Right lobe of liver (tissue), 6 donors: ENCODE data around the gene GRIA2. TPM values are rescaled to one million over a fixed set of nuclear protein-coding genes. Genes with fewer than 3 reads are reported as not detected.

Experiments used
- ATAC-seq, 4 donors: fragments of 200-7000 bp; cut with Tn5 transposase; one replicate each; pipeline ENCODE4 v1.9.1; 2020; ENCODE audit warnings: mild to moderate bottlenecking in 4 of 4, moderate library complexity in 4 of 4
- DNase-seq, 3 donors: peaks; one replicate each; pipeline ENCODE4 v3.0.0-alpha.2; 2020
- H3K27ac ChIP-seq, 3 donors: fragments of 200-600 bp; one replicate each; pipeline ENCODE4 v1.8.0; 2022
- H3K27me3 ChIP-seq, 2 donors: fragments of 200-600 bp; one replicate each; pipeline ENCODE4 v1.8.0; 2022
- H3K36me3 ChIP-seq, 4 donors: fragments of 200-600 bp; sonication (generic) in 1 of 4; one replicate each; pipeline versions ENCODE4 v1.5.1 to v1.8.0; 2017 to 2022; ENCODE audit warnings: control low read depth in 1 of 4
- H3K4me1 ChIP-seq, 4 donors: fragments of 200-600 bp; sonication (generic) in 1 of 4; one replicate each; pipeline versions ENCODE4 v1.5.1 to v1.8.0; 2017 to 2022; ENCODE audit warnings: control low read depth in 1 of 4
- H3K4me3 ChIP-seq, 3 donors: fragments of 200-600 bp; one replicate each; pipeline ENCODE4 v1.8.0; 2022
- H3K9me3 ChIP-seq, 4 donors: fragments of 200-600 bp; sonication (generic) in 1 of 4; one replicate each; pipeline versions ENCODE4 v1.5.1 to v1.8.0; 2017 to 2022; ENCODE audit warnings: control low read depth in 1 of 4
- CTCF ChIP-seq, 4 donors: fragments of 200-600 bp in 3 of 4; fragments of 450-650 bp in 1 of 4; IDR thresholded peaks; one replicate each; pipeline versions ENCODE4 v1.5.1 to v1.8.0; 2016 to 2022; ENCODE audit warnings: antibody characterized with exemption in 4 of 4, mild to moderate bottlenecking in 2 of 4
- POLR2A ChIP-seq: fragments of 450-650 bp; IDR thresholded peaks from one replicate; pipeline ENCODE4 v1.6.1; 2017; ENCODE audit warnings: antibody characterized with exemption, mild to moderate bottlenecking
- WGBS: methylation state at CpG from one replicate; pipeline ENCODE4 v1.1.6; 2018; ENCODE audit warnings: low coverage, low lambda C conversion rate; ENCODE audit not compliant: insufficient coverage; ENCODE audit errors: missing lambda C conversion rate; 5-methylcytosine and 5-hydroxymethylcytosine counted together
- intact Hi-C, 2 donors: fragments of 100-400 bp; cut with DNase I; formaldehyde crosslinking; loops; one replicate each; pipeline versions ENCODE4 v1.11.2 to v1.14.1; 2022
- small RNA-seq, 2 experiments: library from RNA; depleted of rRNA; stranded (forward); fragments of <200 nt; gene quantifications; one replicate each; pipeline ENCODE3, GENCODE V24; 2016
- total RNA-seq, 6 experiments: library from RNA; depleted of rRNA in 2 of 6; stranded (reverse); fragments of >200 nt in 2 of 6; fragmentation: NEBNext Ultra II Directional in 3 of 6; extraction: Animal tissue kit (Norgen Biotek cat#: 25700) in 3 of 6; gene quantifications; one replicate each; pipeline versions ENCODE4 v1.1.0 to v1.2.4, GENCODE V29; 2016 to 2023
- donor health status: DM: no; HTN: yes; CAD: no.
- donor health status: DM: no; HTN: no; CAD: no.
- donor health status: DM: no; HTN: no; CAD: no.
- donor health status: DM: no; HTN: yes; CAD: no.
- donor health status: DM: no; HTN: yes; CAD: no.

The GRIA2 gene
- total RNA-seq, 6 experiments from 2014 or later, result not detected

GRCh38 chr4:157372567-157372966 is 152.0 kb downstream of the GRIA2 start:
- no peaks in the 10 kb centered on the region for H3K36me3 ChIP-seq
- intact Hi-C loops, result no loop called here
- H3K9me3 ChIP-seq, result no peaks in the 10 kb centered on the region
- no peak for DNase-seq
- H3K27me3 ChIP-seq, result no peaks in the 10 kb centered on the region
- no peak for TF ChIP-seq POLR2A
- no peak for TF ChIP-seq CTCF (IDR thresholded peaks at IDR 0.05)
- H3K4me1 ChIP-seq, result no peaks in the 10 kb centered on the region
- ATAC-seq, result no peak
- no peak overlapping the region for H3K27ac ChIP-seq
- H3K4me3 ChIP-seq, result no peak overlapping the region
- WGBS, result 77% methylated on average over 3 of the region's 3 CpGs

- intact Hi-C loops, result no loop called here
- no peak for ATAC-seq
- WGBS, result 32% methylated on average over 3 of the region's 3 CpGs
- H3K27me3 ChIP-seq, result no peaks in the 10 kb centered on the region
- no peak overlapping the region for H3K4me3 ChIP-seq
- no peak for DNase-seq
- no peaks in the 10 kb centered on the region for H3K36me3 ChIP-seq
- no peak overlapping the region for H3K27ac ChIP-seq
- no peak for TF ChIP-seq CTCF (IDR thresholded peaks at IDR 0.05)
- TF ChIP-seq POLR2A, result no peak
- H3K9me3 ChIP-seq, result no peaks in the 10 kb centered on the region
- H3K4me1 ChIP-seq, result no peaks in the 10 kb centered on the region
These were observed 169.2 kb downstream of the GRIA2 start for GRCh38 chr4:157389741-157390140.

GRCh38 chr4:157405070-157405469 is 184.5 kb downstream of the GRIA2 start:
- TF ChIP-seq CTCF (IDR thresholded peaks at IDR 0.05), result no peak
- no peak for TF ChIP-seq POLR2A
- Histone ChIP-seq H3K27ac (no peak overlapping the region), H3K36me3 (no peaks in the 10 kb centered on the region), H3K4me3 (no peak overlapping the region), H3K27me3 (no peaks in the 10 kb centered on the region), H3K9me3 (no peaks in the 10 kb centered on the region), H3K4me1 (no peaks in the 10 kb centered on the region)
- ATAC-seq (no peak), DNase-seq (no peak)
- intact Hi-C loops, result no loop called here

Small RNAs within 50 kb of the gene (small RNA-seq; reads per million reads assigned to genes)
- 0 reads per million in 2 experiments for gene RNU6-582P

Other genes with a start within 250 kb of the GRIA2 start
- 10 to 100 TPM in 3 of 6 experiments, 1 to 10 TPM in 3; 6.6 to 19.0 (median 10.3) TPM for gene PDGFC, start 248.9 kb upstream of the GRIA2 start, total RNA-seq
- gene GLRB, start 144.6 kb upstream of the GRIA2 start, total RNA-seq, result 1 to 10 TPM in 2 of 6 experiments, under 1 TPM in 4; 0.12 to 1.7 (median 0.36) TPM